ENCODE data around the gene HOOK2. TPM values are rescaled to one million over a fixed set of nuclear protein-coding genes. Genes with fewer than 3 reads are reported as not detected.
A peak's percentile ranks its signal among the peaks of the same experiment; 100 is the strongest.
"Not testable (repeated sequence)": the region's sequence is repeated elsewhere in the genome, so short reads cannot be mapped to it uniquely, and the experiment has no call there.

HOOK2 gene
- total RNA-seq, 1 donor from 2014 or later = 92.7 TPM

- TF ChIP-seq CTCF (IDR thresholded peaks at IDR 0.05; ENCODE audit: unreplicated experiment) = no peak
- no peaks in the 10 kb centered on the region for H3K9me3 Mint-ChIP-seq
- peaks cover 28% of the 10 kb centered on the region for H3K4me1 Mint-ChIP-seq
- H3K27me3 Mint-ChIP-seq (ENCODE audit: low read depth) = no peaks in the 10 kb centered on the region
- H3K27ac Mint-ChIP-seq = peak overlapping the region; percentile 76
- peak overlapping the region; percentile 87 for H3K4me3 Mint-ChIP-seq
- peaks cover 2% of the 10 kb centered on the region for H3K36me3 Mint-ChIP-seq
- no peak for DNase-seq (ENCODE audit: low spot score in 2 of 2, unreplicated experiment in 2 of 2)
Observed at GRCh38 chr19:12800466-12800770, 25.1 kb upstream of the HOOK2 start.

GRCh38 chr19:12799742-12800465 is 24.6 kb upstream of the HOOK2 start:
- Mint-ChIP-seq H3K4me1 (peaks cover 28% of the 10 kb centered on the region), H3K9me3 (no peaks in the 10 kb centered on the region), H3K27ac (no peak overlapping the region), H3K4me3 (peak overlapping the region; percentile 87), H3K36me3 (peaks cover 2% of the 10 kb centered on the region), H3K27me3 (ENCODE audit: low read depth) (no peaks in the 10 kb centered on the region)
- TF ChIP-seq CTCF (IDR thresholded peaks at IDR 0.05; ENCODE audit: unreplicated experiment) = no peak
- DNase-seq (ENCODE audit: low spot score in 2 of 2, unreplicated experiment in 2 of 2) = no peak

GRCh38 chr19:12797607-12798006 is 22.3 kb upstream of the HOOK2 start:
- H3K27me3 Mint-ChIP-seq (ENCODE audit: low read depth); H3K36me3 Mint-ChIP-seq; H3K27ac Mint-ChIP-seq; DNase-seq (ENCODE audit: low spot score in 2 of 2, unreplicated experiment in 2 of 2); H3K9me3 Mint-ChIP-seq; H3K4me3 Mint-ChIP-seq: not testable (repeated sequence)
- peaks cover 34% of the 10 kb centered on the region for H3K4me1 Mint-ChIP-seq

- Mint-ChIP-seq H3K27me3 (ENCODE audit: low read depth) (no peaks in the 10 kb centered on the region), H3K36me3 (peaks cover 2% of the 10 kb centered on the region), H3K4me1 (peaks cover 30% of the 10 kb centered on the region), H3K9me3 (no peaks in the 10 kb centered on the region), H3K27ac (no peak overlapping the region), H3K4me3 (no peak overlapping the region)
- TF ChIP-seq CTCF (IDR thresholded peaks at IDR 0.05; ENCODE audit: unreplicated experiment) = no peak
- no peak for DNase-seq (ENCODE audit: low spot score in 2 of 2, unreplicated experiment in 2 of 2)
Observed at GRCh38 chr19:12797141-12797587, 21.8 kb upstream of the HOOK2 start.

- Mint-ChIP-seq H3K27me3 (ENCODE audit: low read depth) (no peaks in the 10 kb centered on the region), H3K9me3 (no peaks in the 10 kb centered on the region), H3K27ac (peak overlapping the region; percentile 72), H3K4me1 (peaks cover 29% of the 10 kb centered on the region), H3K36me3 (peaks cover 2% of the 10 kb centered on the region), H3K4me3 (no peak overlapping the region)
- peak; percentile 92 for TF ChIP-seq CTCF (IDR thresholded peaks at IDR 0.05; ENCODE audit: unreplicated experiment)
- peak in 1 of 2 experiments; percentile 81 for DNase-seq (ENCODE audit: low spot score in 2 of 2, unreplicated experiment in 2 of 2)
Observed at GRCh38 chr19:12796146-12797071, 21.1 kb upstream of the HOOK2 start.

- TF ChIP-seq CTCF (IDR thresholded peaks at IDR 0.05; ENCODE audit: unreplicated experiment) = no peak
- H3K4me3 Mint-ChIP-seq = peak overlapping the region; percentile 55
- no peak for DNase-seq (ENCODE audit: low spot score in 2 of 2, unreplicated experiment in 2 of 2)
- H3K27me3 Mint-ChIP-seq (ENCODE audit: low read depth) = no peaks in the 10 kb centered on the region
- H3K36me3 Mint-ChIP-seq = peaks cover 2% of the 10 kb centered on the region
- peaks cover 28% of the 10 kb centered on the region for H3K4me1 Mint-ChIP-seq
- no peak overlapping the region for H3K27ac Mint-ChIP-seq
- H3K9me3 Mint-ChIP-seq = no peaks in the 10 kb centered on the region
Observed at GRCh38 chr19:12794971-12795381, 19.6 kb upstream of the HOOK2 start.
